Cardiac fibroblast (primary cell): ENCODE data around the gene MTMR3.

Experiments
- DNase-seq, 2 donors: peaks; one replicate each; pipeline versions ENCODE4 v3.0.0 to v3.0.0-alpha.2; 2010; ENCODE audit warnings: low read depth in 2 of 2
- H3K4me3 ChIP-seq, 2 donors: replicated peaks in 1 of 2; 1 replicate in 1 of 2; 2 replicates in 1 of 2; pipeline ENCODE4 v1.5.1; 2011; ENCODE audit warnings: low read depth in 2 of 2, low read length in 2 of 2, mild to moderate bottlenecking in 2 of 2, moderate library complexity in 1 of 2
- CTCF ChIP-seq: IDR thresholded peaks from one replicate; pipeline ENCODE4 v1.5.1; 2011; ENCODE audit warnings: low read depth, mild to moderate bottlenecking, low read length, inconsistent platforms

Gene MTMR3

GRCh38 chr22:29987137-29987536 lies 104.2 kb downstream of the MTMR3 start:
- no peak overlapping the region for H3K4me3 ChIP-seq
- no peak for TF ChIP-seq CTCF
- DNase-seq, result no peak

- no peak overlapping the region for H3K4me3 ChIP-seq
- DNase-seq, result peak in 1 of 2 donors; percentile 59
- no peak for TF ChIP-seq CTCF
Measured at GRCh38 chr22:29988719-29989118, 105.7 kb downstream of the MTMR3 start.

- TF ChIP-seq CTCF, result no peak
- DNase-seq, result no peak
Measured at GRCh38 chr22:29989446-29989845, 106.5 kb downstream of the MTMR3 start.

GRCh38 chr22:29992341-29993275 lies 109.6 kb downstream of the MTMR3 start:
- H3K4me3 ChIP-seq, result no peak overlapping the region
- no peak for TF ChIP-seq CTCF
- DNase-seq, result peak in 1 of 2 donors; percentile 10

More at GRCh38 chr22:29989446-29989845, 106.5 kb downstream of the MTMR3 start:
- no peak overlapping the region for H3K4me3 ChIP-seq

GRCh38 chr22:29994027-29994715 lies 111.2 kb downstream of the MTMR3 start:
- DNase-seq, result peak; percentile 22 to 92
- no peak overlapping the region for H3K4me3 ChIP-seq
- TF ChIP-seq CTCF, result peak; percentile 28

- H3K4me3 ChIP-seq, result no peak overlapping the region
- TF ChIP-seq CTCF, result no peak
- peak; percentile 57 to 63 for DNase-seq
Measured at GRCh38 chr22:29994943-29995342, 112.0 kb downstream of the MTMR3 start.
